Nephron progenitor cell (in vitro differentiated cells): ENCODE results near the gene CSPG4.

Experiments
- DNase-seq: peaks from one replicate; pipeline ENCODE4 v3.0.0; 2021
- H3K27ac Mint-ChIP-seq: 2 replicates; pipeline ENCODE4 v1.8.0; 2021; ENCODE audit warnings: mild to moderate bottlenecking, moderate library complexity, mixed read lengths
- H3K27me3 Mint-ChIP-seq: 2 replicates; pipeline ENCODE4 v1.8.0; 2021; ENCODE audit warnings: mild to moderate bottlenecking, low read depth, mixed read lengths; ENCODE audit not compliant: poor library complexity
- H3K36me3 Mint-ChIP-seq: 2 replicates; pipeline ENCODE4 v1.8.0; 2021; ENCODE audit warnings: low read depth, mixed read lengths
- H3K4me1 Mint-ChIP-seq: 2 replicates; pipeline ENCODE4 v1.8.0; 2021; ENCODE audit warnings: mixed read lengths
- H3K4me3 Mint-ChIP-seq: 2 replicates; pipeline ENCODE4 v1.8.0; 2021; ENCODE audit warnings: mild to moderate bottlenecking, moderate library complexity, mixed read lengths
- H3K9me3 Mint-ChIP-seq: 2 replicates; pipeline ENCODE4 v1.8.0; 2021; ENCODE audit warnings: mild to moderate bottlenecking, moderate library complexity, mixed read lengths
- CTCF ChIP-seq: fragments of 200-600 bp; sonication (generic); IDR thresholded peaks from 2 replicates; pipeline ENCODE4 v1.5.0; 2021; ENCODE audit warnings: antibody characterized with exemption

The CSPG4 gene

GRCh38 chr15:75723171-75723846, 10.7 kb upstream of the CSPG4 start:
- H3K9me3 Mint-ChIP-seq = no peaks in the 10 kb centered on the region
- DNase-seq = no peak
- no peak for TF ChIP-seq CTCF
- no peaks in the 10 kb centered on the region for H3K36me3 Mint-ChIP-seq
- H3K27me3 Mint-ChIP-seq = peaks cover 5% of the 10 kb centered on the region
- peaks cover 38% of the 10 kb centered on the region for H3K4me1 Mint-ChIP-seq
- H3K27ac Mint-ChIP-seq = peak overlapping the region; percentile 99
- H3K4me3 Mint-ChIP-seq = no peak overlapping the region

- no peaks in the 10 kb centered on the region for H3K9me3 Mint-ChIP-seq
- no peak for DNase-seq
- H3K4me3 Mint-ChIP-seq = no peak overlapping the region
Observed at GRCh38 chr15:75721923-75722870, 9.5 kb upstream of the CSPG4 start.

DNA sequence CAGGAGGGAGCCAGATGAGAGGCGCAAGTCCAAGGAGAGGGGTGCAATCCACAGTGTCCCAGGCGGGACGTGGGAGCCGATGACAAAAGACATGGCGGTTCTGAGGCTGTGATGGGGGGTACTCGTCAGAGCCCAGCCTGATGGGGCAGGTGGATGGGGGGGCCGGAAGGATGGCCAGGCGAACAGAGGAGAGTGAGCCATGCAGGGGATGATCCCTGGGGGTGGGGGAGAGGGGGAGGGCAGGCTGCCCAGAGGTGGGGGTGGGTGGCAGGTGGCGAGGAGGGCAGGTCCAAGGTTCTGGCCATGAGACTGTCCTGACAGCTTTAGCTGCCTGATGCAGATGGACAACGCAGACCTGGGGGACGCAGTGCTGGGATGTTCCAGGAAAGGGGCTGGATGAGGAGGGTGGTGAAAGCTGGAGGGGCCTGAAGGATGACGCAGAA, 8.9 kb upstream of the CSPG4 start:
- H3K27ac Mint-ChIP-seq = peak overlapping the region; percentile 81
- H3K9me3 Mint-ChIP-seq = no peaks in the 10 kb centered on the region
- H3K27me3 Mint-ChIP-seq = peaks cover 7% of the 10 kb centered on the region
- no peak for DNase-seq
- no peak for TF ChIP-seq CTCF
- peaks cover 38% of the 10 kb centered on the region for H3K4me1 Mint-ChIP-seq
- no peak overlapping the region for H3K4me3 Mint-ChIP-seq
- no peaks in the 10 kb centered on the region for H3K36me3 Mint-ChIP-seq

More at GRCh38 chr15:75721923-75722870, 9.5 kb upstream of the CSPG4 start:
- Mint-ChIP-seq H3K27ac (peak overlapping the region; percentile 94), H3K36me3 (no peaks in the 10 kb centered on the region), H3K27me3 (peaks cover 7% of the 10 kb centered on the region), H3K4me1 (peaks cover 38% of the 10 kb centered on the region)
- no peak for TF ChIP-seq CTCF

- DNase-seq = no peak
- no peaks in the 10 kb centered on the region for H3K36me3 Mint-ChIP-seq
Observed at GRCh38 chr15:75720787-75721479, 8.3 kb upstream of the CSPG4 start.

DNA sequence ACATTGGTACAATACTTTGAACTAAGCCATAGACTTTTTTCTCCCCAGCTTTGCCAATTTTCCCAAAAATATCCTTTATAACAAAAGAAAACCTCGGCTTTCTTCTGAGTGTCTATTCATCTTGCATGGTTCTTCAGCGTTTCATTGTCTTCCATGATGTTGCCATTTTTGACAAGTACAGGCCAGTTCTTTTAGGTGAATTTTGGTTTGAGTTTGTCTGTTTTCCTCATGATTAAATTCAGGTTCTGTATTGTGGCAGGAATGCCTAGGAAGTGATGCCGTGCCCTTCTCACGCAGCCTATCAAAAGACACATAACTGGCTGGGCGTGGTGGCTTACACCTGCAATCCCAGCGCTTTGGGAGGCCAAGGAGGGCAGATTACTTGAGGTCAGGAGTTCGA, 7.6 kb upstream of the CSPG4 start:
- no peak for DNase-seq
- TF ChIP-seq CTCF = no peak
- H3K36me3 Mint-ChIP-seq = no peaks in the 10 kb centered on the region
- H3K27me3 Mint-ChIP-seq = peaks cover 7% of the 10 kb centered on the region
- no peak overlapping the region for H3K27ac Mint-ChIP-seq
- peaks cover 42% of the 10 kb centered on the region for H3K4me1 Mint-ChIP-seq
- no peaks in the 10 kb centered on the region for H3K9me3 Mint-ChIP-seq
- no peak overlapping the region for H3K4me3 Mint-ChIP-seq

More at GRCh38 chr15:75720787-75721479, 8.3 kb upstream of the CSPG4 start:
- Mint-ChIP-seq H3K27me3 (peaks cover 7% of the 10 kb centered on the region), H3K27ac (no peak overlapping the region), H3K9me3 (no peaks in the 10 kb centered on the region), H3K4me3 (no peak overlapping the region), H3K4me1 (peaks cover 38% of the 10 kb centered on the region)
- peak; percentile 13 for TF ChIP-seq CTCF
